KMS-11 (cell line): ENCODE data around the gene USF2.

ENCODE experiments used
- H2AFZ ChIP-seq: fragments of 200-600 bp; sonication (generic); 2 replicates; pipeline ENCODE4 v1.6.1; 2016; ENCODE audit warnings: antibody characterized with exemption, mixed run types, low read depth
- H3K27ac ChIP-seq: fragments of 200-600 bp; sonication (generic); 2 replicates; pipeline ENCODE4 v1.6.1; 2016; ENCODE audit warnings: mild to moderate bottlenecking, mixed run types
- H3K27me3 ChIP-seq: fragments of 200-600 bp; sonication (generic); 2 replicates; pipeline ENCODE4 v1.6.1; 2017; ENCODE audit warnings: mild to moderate bottlenecking, low read depth, mixed run types, moderate library complexity; ENCODE audit not compliant: insufficient read depth
- H3K36me3 ChIP-seq: fragments of 200-600 bp; sonication (generic); 2 replicates; pipeline ENCODE4 v1.6.1; 2017; ENCODE audit warnings: mild to moderate bottlenecking, mixed run types; ENCODE audit not compliant: insufficient read depth
- H3K4me1 ChIP-seq: fragments of 200-600 bp; sonication (generic); 2 replicates; pipeline ENCODE4 v1.6.1; 2016; ENCODE audit warnings: mild to moderate bottlenecking, low read depth, mixed run types; ENCODE audit not compliant: poor library complexity, severe bottlenecking
- H3K4me2 ChIP-seq: fragments of 200-600 bp; sonication (generic); 2 replicates; pipeline ENCODE4 v1.7.0; 2016; ENCODE audit warnings: mild to moderate bottlenecking, mixed run types
- H3K4me3 ChIP-seq: fragments of 200-600 bp; sonication (generic); IDR thresholded peaks from 2 replicates; pipeline ENCODE4 v1.6.1; 2017; ENCODE audit warnings: low read depth, low read length, mixed read lengths; ENCODE audit not compliant: insufficient read depth
- H3K79me2 ChIP-seq: fragments of 200-600 bp; sonication (generic); 2 replicates; pipeline ENCODE4 v1.6.1; 2016; ENCODE audit warnings: low read depth, mixed run types; ENCODE audit not compliant: insufficient read depth
- H3K9ac ChIP-seq: fragments of 200-600 bp; sonication (generic); 2 replicates; pipeline ENCODE4 v1.6.1; 2016; ENCODE audit warnings: mild to moderate bottlenecking, mixed run types
- H4K20me1 ChIP-seq: fragments of 200-600 bp; sonication (generic); 2 replicates; pipeline ENCODE4 v1.6.1; 2016; ENCODE audit warnings: mild to moderate bottlenecking, mixed run types; ENCODE audit not compliant: insufficient read depth
- TF ChIP-seq, protein P1 (sequence below): fragments of 200-600 bp; sonication (generic); conservative IDR thresholded peaks from 2 replicates; pipeline ENCODE4 v1.6.1; 2017; ENCODE audit warnings: low read depth, mild to moderate bottlenecking, antibody characterized with exemption, low read length, moderate library complexity, mixed read lengths

The USF2 gene

DNA sequence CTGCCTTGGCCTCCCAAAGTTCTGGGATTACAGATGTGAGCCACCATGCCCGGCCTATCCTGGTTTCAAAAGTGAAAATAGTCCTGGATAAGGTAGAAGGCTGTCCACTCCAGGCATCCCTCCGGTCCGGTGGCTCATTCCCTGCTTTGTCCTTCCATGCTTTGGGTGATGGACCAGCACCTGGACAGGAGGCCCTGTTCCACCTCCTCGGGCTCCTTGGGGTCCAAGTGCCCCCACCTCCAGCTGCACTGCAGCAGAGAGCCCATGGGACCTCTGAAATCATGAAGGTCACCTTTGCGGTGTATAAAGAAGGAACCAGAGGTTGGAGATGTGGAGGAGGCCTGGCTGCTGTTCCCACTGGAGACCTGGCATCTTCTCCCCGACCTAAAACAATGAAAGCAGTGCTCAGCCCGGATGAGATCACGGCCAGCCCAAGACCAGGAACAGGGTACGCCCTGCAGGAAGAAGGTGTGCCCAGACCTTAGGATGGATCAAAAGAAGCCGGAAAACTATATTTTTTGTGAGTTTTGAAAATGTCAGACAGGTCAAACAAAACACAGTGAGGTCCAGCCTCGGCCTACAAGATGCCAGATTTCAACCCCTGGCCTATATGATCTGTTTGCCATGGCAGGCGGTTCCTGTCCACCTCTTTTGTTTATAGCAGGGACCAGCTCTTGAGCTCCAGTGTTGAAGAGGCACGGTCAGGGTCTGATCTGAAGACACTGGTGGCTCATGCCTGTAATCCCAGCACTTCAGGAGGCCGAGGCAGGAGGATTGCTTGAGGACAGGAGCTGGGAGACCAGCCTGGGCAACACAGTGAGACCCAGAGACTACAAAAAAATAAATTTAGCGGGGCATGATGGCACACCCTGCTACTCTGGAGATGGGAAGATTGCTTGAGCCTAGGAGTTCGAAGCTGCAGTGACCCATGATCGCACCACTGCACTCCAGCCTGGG lies 14.1 kb upstream of the USF2 start:
- no peak overlapping the region for H3K4me3 ChIP-seq
- TF ChIP-seq, protein P1, sequence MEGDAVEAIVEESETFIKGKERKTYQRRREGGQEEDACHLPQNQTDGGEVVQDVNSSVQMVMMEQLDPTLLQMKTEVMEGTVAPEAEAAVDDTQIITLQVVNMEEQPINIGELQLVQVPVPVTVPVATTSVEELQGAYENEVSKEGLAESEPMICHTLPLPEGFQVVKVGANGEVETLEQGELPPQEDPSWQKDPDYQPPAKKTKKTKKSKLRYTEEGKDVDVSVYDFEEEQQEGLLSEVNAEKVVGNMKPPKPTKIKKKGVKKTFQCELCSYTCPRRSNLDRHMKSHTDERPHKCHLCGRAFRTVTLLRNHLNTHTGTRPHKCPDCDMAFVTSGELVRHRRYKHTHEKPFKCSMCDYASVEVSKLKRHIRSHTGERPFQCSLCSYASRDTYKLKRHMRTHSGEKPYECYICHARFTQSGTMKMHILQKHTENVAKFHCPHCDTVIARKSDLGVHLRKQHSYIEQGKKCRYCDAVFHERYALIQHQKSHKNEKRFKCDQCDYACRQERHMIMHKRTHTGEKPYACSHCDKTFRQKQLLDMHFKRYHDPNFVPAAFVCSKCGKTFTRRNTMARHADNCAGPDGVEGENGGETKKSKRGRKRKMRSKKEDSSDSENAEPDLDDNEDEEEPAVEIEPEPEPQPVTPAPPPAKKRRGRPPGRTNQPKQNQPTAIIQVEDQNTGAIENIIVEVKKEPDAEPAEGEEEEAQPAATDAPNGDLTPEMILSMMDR, result no peak
- H3K4me1 ChIP-seq, result no peaks in the 10 kb centered on the region
- no peak overlapping the region for H3K4me2 ChIP-seq
- H3K36me3 ChIP-seq, result no peaks in the 10 kb centered on the region
- H4K20me1 ChIP-seq, result no peaks in the 10 kb centered on the region
- H3K27me3 ChIP-seq, result no peaks in the 10 kb centered on the region
- H3K79me2 ChIP-seq, result no peaks in the 10 kb centered on the region
- no peak overlapping the region for H3K9ac ChIP-seq
- no peak overlapping the region for H2AFZ ChIP-seq
- H3K27ac ChIP-seq, result no peak overlapping the region

DNA sequence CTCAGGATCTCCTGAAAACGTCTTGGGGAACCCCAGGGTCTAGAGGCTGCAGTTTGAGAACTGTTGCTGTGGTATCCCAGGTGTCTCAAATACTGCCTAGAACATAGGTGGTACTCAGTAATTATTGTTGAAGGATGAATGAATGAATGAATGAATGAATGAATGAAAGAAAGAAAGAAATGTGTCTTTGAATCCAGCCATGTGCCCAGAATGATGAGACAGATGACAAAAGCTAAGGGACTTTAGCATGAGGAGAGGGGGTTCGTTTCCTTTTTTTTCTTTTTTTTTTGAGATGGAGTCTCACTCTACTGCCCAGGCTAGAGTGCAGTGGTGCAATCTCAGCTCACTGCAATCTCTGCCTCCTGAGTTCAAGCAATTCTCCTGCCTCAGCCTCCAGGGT lies 12.2 kb upstream of the USF2 start:
- Histone ChIP-seq H2AFZ (no peak overlapping the region), H3K27me3 (no peaks in the 10 kb centered on the region), H3K9ac (no peak overlapping the region), H3K4me3 (no peak overlapping the region), H4K20me1 (no peaks in the 10 kb centered on the region), H3K36me3 (no peaks in the 10 kb centered on the region), H3K79me2 (no peaks in the 10 kb centered on the region), H3K27ac (no peak overlapping the region), H3K4me2 (no peak overlapping the region), H3K4me1 (no peaks in the 10 kb centered on the region)
- TF ChIP-seq, protein P1, result no peak

DNA sequence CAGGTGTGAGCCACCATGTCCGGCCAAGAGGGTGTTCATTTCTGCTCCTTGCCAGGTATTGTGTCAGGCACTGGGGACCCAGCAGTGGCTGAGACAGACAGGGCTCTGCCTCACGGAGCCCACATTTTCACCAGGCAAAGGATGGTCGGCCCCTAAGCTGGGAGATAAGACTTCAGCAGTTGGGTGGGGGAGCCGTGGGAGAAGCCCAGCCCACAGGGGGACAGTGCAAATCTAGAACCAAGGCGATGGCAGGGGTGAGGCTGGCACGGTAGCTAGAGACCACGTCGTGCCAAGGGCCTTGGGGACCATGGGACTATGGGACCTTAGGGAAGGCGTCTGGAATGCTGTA lies 11.7 kb upstream of the USF2 start:
- TF ChIP-seq, protein P1, result no peak
- Histone ChIP-seq H3K4me1 (no peaks in the 10 kb centered on the region), H3K27ac (no peak overlapping the region), H3K4me2 (no peak overlapping the region), H4K20me1 (no peaks in the 10 kb centered on the region), H3K9ac (no peak overlapping the region), H3K79me2 (no peaks in the 10 kb centered on the region), H3K36me3 (no peaks in the 10 kb centered on the region), H3K4me3 (no peak overlapping the region), H2AFZ (no peak overlapping the region), H3K27me3 (no peaks in the 10 kb centered on the region)

DNA sequence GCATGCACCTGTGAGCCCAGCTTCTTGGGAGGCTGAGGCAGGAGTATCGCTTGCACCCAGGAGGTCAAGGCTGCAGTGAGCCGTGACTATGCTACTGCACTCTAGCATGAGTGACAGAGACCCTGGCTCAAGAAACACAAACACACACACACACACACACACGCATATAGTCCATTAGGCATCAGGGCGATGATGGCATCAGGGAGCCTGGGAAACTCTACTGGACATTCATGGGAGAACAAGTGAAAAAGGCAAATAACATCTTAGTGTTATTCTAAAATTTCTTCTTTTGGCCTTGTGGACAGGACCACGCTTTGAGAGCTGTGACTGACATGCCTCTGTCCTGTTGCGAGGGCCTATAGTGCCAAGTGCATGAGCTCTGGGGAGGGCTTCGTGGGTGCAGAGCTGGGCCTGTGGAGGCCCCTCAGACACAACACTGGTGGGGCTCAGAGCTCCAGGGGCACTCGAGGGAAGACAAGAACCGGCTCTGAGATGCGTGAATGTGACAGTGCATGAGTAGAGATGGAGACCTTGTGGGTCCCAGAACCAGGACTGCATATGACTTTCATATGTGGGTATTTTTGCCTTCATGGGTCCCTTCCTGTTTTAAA lies 8.0 kb upstream of the USF2 start:
- TF ChIP-seq, protein P1, result no peak
- H3K4me2 ChIP-seq, result no peak overlapping the region

More for the DNA sequence above, 8.0 kb upstream of the USF2 start:
- H3K27me3 ChIP-seq, result no peaks in the 10 kb centered on the region
- no peaks in the 10 kb centered on the region for H3K79me2 ChIP-seq
- no peaks in the 10 kb centered on the region for H3K36me3 ChIP-seq
- H3K9ac ChIP-seq, result no peak overlapping the region
- no peaks in the 10 kb centered on the region for H4K20me1 ChIP-seq
- H3K4me1 ChIP-seq, result no peaks in the 10 kb centered on the region
- no peak overlapping the region for H2AFZ ChIP-seq
- H3K27ac ChIP-seq, result no peak overlapping the region
- no peak overlapping the region for H3K4me3 ChIP-seq
